Measurements from ENCODE around the gene SEMA3G.
A peak's percentile ranks its signal among the peaks of the same experiment; 100 is the strongest.

SEMA3G gene

GRCh38 chr3:52444860-52445793 is at the start of gene SEMA3G:
Gene SEMA3G (minus strand): TSS chr3:52445103. CDS start chr3:52445027, 76 bp downstream.
- DNase-seq (ENCODE audit: low read depth) = no peak

- DNase-seq (ENCODE audit: low read depth) = no peak
Measured at GRCh38 chr3:52494445-52494844, 49.5 kb upstream of the SEMA3G start.

GRCh38 chr3:52493232-52494017 is 48.5 kb upstream of the SEMA3G start:
- no peak for DNase-seq (ENCODE audit: low read depth)

- no peak for DNase-seq (ENCODE audit: low read depth)
Measured at GRCh38 chr3:52492059-52492458, 47.2 kb upstream of the SEMA3G start.

- DNase-seq (ENCODE audit: low read depth) = no peak
Measured at GRCh38 chr3:52490939-52491526, 46.1 kb upstream of the SEMA3G start.

GRCh38 chr3:52490035-52490938 is 45.4 kb upstream of the SEMA3G start:
- DNase-seq (ENCODE audit: low read depth) = no peak

GRCh38 chr3:52489453-52489852 is 44.5 kb upstream of the SEMA3G start:
- no peak for DNase-seq (ENCODE audit: low read depth)

GRCh38 chr3:52488746-52489145 is 43.8 kb upstream of the SEMA3G start:
- no peak for DNase-seq (ENCODE audit: low read depth)

GRCh38 chr3:52487788-52488691 is 43.1 kb upstream of the SEMA3G start:
- DNase-seq (ENCODE audit: low read depth) = no peak

GRCh38 chr3:52487050-52487787 is 42.3 kb upstream of the SEMA3G start:
- no peak for DNase-seq (ENCODE audit: low read depth)

GRCh38 chr3:52484680-52485461 is 40.0 kb upstream of the SEMA3G start:
- DNase-seq (ENCODE audit: low read depth) = no peak

GRCh38 chr3:52483577-52484381 is 38.9 kb upstream of the SEMA3G start:
- peak; percentile 73 for DNase-seq (ENCODE audit: low read depth)

GRCh38 chr3:52483081-52483480 is 38.2 kb upstream of the SEMA3G start:
- DNase-seq (ENCODE audit: low read depth) = no peak

- DNase-seq (ENCODE audit: low read depth) = no peak
Measured at GRCh38 chr3:52481819-52482521, 37.1 kb upstream of the SEMA3G start.

GRCh38 chr3:52480768-52481715 is 36.1 kb upstream of the SEMA3G start:
- DNase-seq (ENCODE audit: low read depth) = no peak

- DNase-seq (ENCODE audit: low read depth) = no peak
Measured at GRCh38 chr3:52479877-52480575, 35.1 kb upstream of the SEMA3G start.
